Measurements from ENCODE around the gene GTF2F1.

Gene GTF2F1

DNA sequence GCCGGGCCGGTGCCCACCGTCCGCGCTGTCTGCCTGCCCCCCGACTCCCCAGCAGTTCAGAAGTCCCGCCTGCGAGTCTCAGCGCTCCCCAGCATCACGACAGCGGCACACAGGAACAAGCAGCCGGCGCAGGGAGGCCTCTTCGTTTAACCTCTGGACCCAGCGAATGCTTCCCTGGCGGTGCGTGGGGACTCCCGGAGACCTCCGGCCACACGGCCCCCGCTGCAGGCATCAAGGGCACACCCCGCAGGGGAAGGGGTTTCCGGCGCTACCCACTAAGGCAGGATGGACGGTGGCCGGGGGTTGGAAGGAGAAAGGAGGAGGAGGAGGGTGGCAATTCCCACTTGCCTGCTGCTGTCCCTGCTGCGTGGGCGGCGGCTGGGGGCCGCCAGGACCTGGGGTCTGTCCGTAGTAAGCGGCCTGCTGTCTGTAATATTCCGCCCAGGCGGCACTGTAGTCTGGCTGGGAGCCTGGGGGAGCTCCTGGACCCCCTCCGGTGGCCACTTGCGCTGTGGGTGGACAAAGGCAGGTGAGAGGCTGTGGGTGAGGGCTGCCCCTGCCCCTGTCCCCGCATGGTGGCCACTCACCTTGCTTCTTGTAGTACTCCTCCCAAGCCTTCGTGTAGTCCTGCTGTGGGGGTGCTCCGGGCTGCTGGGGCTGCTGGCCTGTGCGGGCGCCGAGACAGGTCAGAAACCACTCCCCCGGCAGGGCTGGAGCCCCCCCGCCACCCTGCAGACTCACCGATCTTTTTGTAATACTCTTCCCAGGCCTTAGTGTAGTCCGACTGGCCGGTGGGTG, 22.0 kb upstream of the GTF2F1 start:
- DNase-seq, result no peak
- Histone ChIP-seq H3K4me3 (ENCODE audit: low read depth, low read length) (no peak overlapping the region), H3K27me3 (ENCODE audit: insufficient read depth, low read depth, severe bottlenecking) (no peaks in the 10 kb centered on the region), H3K9me3 (ENCODE audit: severe bottlenecking) (no peaks in the 10 kb centered on the region), H3K36me3 (peaks cover 58% of the 10 kb centered on the region), H3K27ac (no peak overlapping the region)
- TF ChIP-seq CTCF (IDR thresholded peaks at IDR 0.05; ENCODE audit: low read depth, low read length), result 0 out of 2 replicates have a peak, but pooled peaks have one; percentile 6

DNA sequence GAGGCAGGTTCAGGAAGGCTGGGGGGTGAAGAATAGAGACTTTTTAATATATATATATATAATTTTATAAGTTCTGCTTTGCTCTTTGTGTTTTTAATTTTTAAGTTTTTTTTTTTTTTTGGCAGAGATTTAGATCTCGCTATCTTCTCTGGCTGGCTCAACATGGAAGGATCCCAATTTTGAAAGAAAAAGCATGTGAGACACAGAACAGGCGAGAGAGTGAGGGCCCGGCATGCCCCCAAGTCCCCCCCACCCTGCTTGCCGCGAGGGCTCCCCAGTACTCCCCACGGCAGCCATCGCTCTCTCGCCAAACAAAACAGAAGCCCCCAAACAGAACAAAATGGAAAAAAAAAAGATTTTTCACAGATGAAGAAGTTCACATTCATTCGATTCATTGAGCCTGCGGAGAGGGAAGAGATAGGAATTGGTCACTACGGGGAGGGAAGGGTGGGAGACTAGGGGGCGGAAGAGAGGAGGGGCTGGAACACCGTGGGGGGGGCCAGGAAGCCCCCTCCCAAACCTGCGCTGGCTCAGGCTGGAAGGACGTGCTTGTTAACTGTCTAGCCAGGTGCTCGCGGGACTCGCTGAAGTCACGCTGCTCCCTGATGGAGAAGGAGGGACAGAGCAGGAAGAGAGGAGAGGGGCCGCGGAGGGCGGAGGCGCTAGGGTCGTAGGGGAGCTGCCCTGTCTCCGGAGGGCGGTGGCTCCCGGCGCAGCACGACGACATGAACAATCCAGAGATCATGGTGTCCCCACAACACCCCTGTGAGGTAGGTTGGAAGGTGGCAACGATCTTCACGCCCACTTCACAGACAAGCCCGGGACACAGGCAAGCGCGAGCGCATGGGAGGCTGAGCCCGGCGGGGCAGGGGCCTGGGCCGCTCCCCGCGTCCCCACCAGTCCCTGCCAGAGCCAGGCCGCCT, 21.0 kb upstream of the GTF2F1 start:
- no peak for DNase-seq
- Histone ChIP-seq H3K27ac (no peak overlapping the region), H3K9me3 (ENCODE audit: severe bottlenecking) (no peaks in the 10 kb centered on the region), H3K36me3 (peaks cover 48% of the 10 kb centered on the region), H3K4me3 (ENCODE audit: low read depth, low read length) (no peak overlapping the region), H3K27me3 (ENCODE audit: insufficient read depth, low read depth, severe bottlenecking) (no peaks in the 10 kb centered on the region)
- 0 out of 2 replicates have a peak, but pooled peaks have one; percentile 3 for TF ChIP-seq CTCF (IDR thresholded peaks at IDR 0.05; ENCODE audit: low read depth, low read length)

DNA sequence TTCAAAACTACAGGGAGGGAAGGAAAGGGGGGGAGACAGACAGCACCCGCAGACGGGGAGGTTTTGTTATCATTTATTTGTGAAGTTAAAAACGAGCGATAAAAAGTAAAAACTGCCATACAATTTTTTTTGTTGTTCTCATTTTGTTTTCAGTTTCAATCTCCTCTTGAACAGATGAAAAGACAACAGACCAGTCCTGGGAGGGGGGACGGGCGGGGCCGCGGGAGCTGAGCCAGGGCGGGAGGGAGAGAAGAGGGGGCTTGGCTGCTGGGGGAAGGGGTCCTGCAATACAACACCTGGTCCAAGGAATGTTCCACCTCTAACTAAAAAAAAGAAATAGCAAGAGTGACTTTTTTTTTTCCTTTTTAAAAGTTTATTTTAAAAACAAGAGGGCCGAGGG, 20.3 kb upstream of the GTF2F1 start:
- no peak overlapping the region for H3K27ac ChIP-seq
- TF ChIP-seq CTCF (IDR thresholded peaks at IDR 0.05; ENCODE audit: low read depth, low read length), result no peak
- DNase-seq, result no peak

DNA sequence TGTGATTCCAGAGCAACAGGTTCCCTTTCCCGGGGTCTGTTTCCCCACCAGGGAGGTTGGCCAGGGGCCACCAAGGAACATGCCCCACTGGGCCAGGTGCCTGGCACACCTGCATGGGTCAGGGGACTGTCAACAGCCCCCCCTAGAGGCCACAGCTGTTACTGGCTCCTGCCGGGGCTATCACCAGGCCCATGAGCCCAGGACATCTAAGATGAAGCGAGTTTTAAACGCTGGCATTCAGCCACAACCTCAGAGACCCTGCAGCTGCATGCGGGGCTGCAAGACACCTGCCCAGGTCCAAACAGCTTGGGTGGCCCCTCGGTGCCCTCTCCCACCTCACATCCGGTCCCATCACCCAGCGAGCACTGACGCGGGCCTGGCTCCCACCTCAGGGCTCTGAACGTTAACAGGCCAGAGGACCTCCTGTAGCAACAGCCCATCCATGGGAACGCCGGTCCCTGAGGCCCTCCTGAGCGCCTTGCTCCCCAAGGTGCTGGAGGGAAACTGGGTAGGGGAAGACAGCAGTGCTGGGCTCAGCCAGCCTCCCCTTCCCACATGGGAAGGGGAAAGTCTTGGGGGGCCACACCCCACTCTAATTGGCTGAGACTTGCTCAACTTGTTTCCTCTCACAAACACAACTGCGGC, 19.6 kb upstream of the GTF2F1 start:
- H3K27ac ChIP-seq, result no peak overlapping the region
- DNase-seq, result peak; percentile 69
- no peaks in the 10 kb centered on the region for H3K27me3 ChIP-seq (ENCODE audit: insufficient read depth, low read depth, severe bottlenecking)
- H3K4me3 ChIP-seq (ENCODE audit: low read depth, low read length), result no peak overlapping the region
- no peaks in the 10 kb centered on the region for H3K9me3 ChIP-seq (ENCODE audit: severe bottlenecking)
- TF ChIP-seq CTCF (IDR thresholded peaks at IDR 0.05; ENCODE audit: low read depth, low read length), result peak; percentile 88
- H3K36me3 ChIP-seq, result peaks cover 34% of the 10 kb centered on the region

More for the DNA sequence above, 20.3 kb upstream of the GTF2F1 start:
- H3K36me3 ChIP-seq, result peaks cover 41% of the 10 kb centered on the region
- no peaks in the 10 kb centered on the region for H3K9me3 ChIP-seq (ENCODE audit: severe bottlenecking)
- H3K4me3 ChIP-seq (ENCODE audit: low read depth, low read length), result no peak overlapping the region
- no peaks in the 10 kb centered on the region for H3K27me3 ChIP-seq (ENCODE audit: insufficient read depth, low read depth, severe bottlenecking)

DNA sequence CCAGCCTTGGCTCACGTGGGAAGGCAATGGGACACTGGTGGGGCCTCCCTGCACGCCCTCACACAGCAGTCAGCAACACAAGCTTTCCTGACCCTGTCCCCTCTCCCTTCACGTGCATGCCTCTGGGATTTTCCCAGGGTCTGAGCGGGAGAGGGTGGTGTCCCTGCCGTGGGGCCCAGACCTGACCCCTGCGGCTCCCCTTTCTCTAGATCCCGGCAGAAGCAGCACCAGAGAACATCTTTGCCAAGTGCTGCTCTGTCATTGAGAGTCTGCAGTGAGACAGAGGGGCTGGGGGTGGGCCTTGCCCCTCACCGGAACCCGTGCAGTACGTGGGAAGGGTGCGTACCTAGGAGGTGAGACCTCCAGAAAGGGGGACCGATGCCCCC, 19.1 kb upstream of the GTF2F1 start:
- Histone ChIP-seq H3K27me3 (ENCODE audit: insufficient read depth, low read depth, severe bottlenecking) (no peaks in the 10 kb centered on the region), H3K27ac (no peak overlapping the region), H3K36me3 (peaks cover 29% of the 10 kb centered on the region), H3K4me3 (ENCODE audit: low read depth, low read length) (no peak overlapping the region), H3K9me3 (ENCODE audit: severe bottlenecking) (no peaks in the 10 kb centered on the region)
- TF ChIP-seq CTCF (IDR thresholded peaks at IDR 0.05; ENCODE audit: low read depth, low read length), result no peak
- DNase-seq, result no peak
